Testis (tissue), 3 donors: ENCODE measurements around the gene HSPA1L. TPM values are rescaled to one million over a fixed set of nuclear protein-coding genes. Genes with fewer than 3 reads are reported as not detected.
"Not testable (repeated sequence)": the region's sequence is repeated elsewhere in the genome, so short reads cannot be mapped to it uniquely, and the experiment has no call there.

Experiments used
- DNase-seq: peaks from one replicate; pipeline ENCODE4 v3.0.0-alpha.2; 2019
- H3K27ac ChIP-seq, 2 donors: fragments of 200-600 bp; sonication (generic); one replicate each; pipeline ENCODE4 v1.5.1; 2019
- H3K27me3 ChIP-seq: fragments of 200-600 bp; sonication (generic); one replicate; pipeline ENCODE4 v1.5.1; 2019
- H3K36me3 ChIP-seq: fragments of 200-600 bp; sonication (generic); one replicate; pipeline ENCODE4 v1.5.1; 2017; ENCODE audit warnings: low read depth; ENCODE audit errors: missing control alignments
- H3K4me1 ChIP-seq: fragments of 200-600 bp; sonication (generic); one replicate; pipeline ENCODE4 v1.5.1; 2019
- H3K4me3 ChIP-seq, 2 donors: fragments of 200-600 bp; sonication (generic); one replicate each; pipeline ENCODE4 v1.5.1; 2017 to 2019
- H3K9me3 ChIP-seq: fragments of 200-600 bp; sonication (generic); one replicate; pipeline ENCODE4 v1.5.1; 2017
- CTCF ChIP-seq, 3 experiments: fragments of 450-650 bp in 2 of 3; fragments of 200-600 bp in 1 of 3; sonication (generic) in 1 of 3; IDR thresholded peaks; one replicate each; pipeline ENCODE4 v1.5.1; 2016 to 2019; ENCODE audit warnings: antibody characterized with exemption in 3 of 3, mild to moderate bottlenecking in 2 of 3, moderate library complexity in 1 of 3
- POLR2A ChIP-seq: fragments of 450-650 bp; IDR thresholded peaks from one replicate; pipeline ENCODE4 v1.6.1; 2017; ENCODE audit warnings: antibody characterized with exemption, mild to moderate bottlenecking, moderate library complexity
- WGBS, 2 donors: methylation state at CpG; one replicate each; pipeline ENCODE4 v1.1.5; 2018; 5-methylcytosine and 5-hydroxymethylcytosine counted together
- intact Hi-C: fragments of 100-400 bp; cut with DNase I; formaldehyde crosslinking; loops from one replicate; pipeline ENCODE4 v1.15.1; 2023; ENCODE audit warnings: low total_unique reads
- polyA plus RNA-seq: library from polyadenylated mRNA; stranded (reverse); fragments of 350-450 nt; fragmentation: Illumina TruSeq; extraction: RNeasy Lipid Tissue Mini Kit (QIAGEN cat#74804); gene quantifications from one replicate; pipeline ENCODE4 v1.2.3, GENCODE V29; 2014; ENCODE audit warnings: low read depth, low replicate concordance; ENCODE audit not compliant: insufficient read depth
- total RNA-seq, 2 donors: library from RNA; depleted of rRNA; stranded (reverse); fragments of >200 nt; gene quantifications; one replicate each; pipeline ENCODE4 v1.2.3, GENCODE V29; 2016

The HSPA1L gene
- total and polyA plus RNA-seq, 3 donors from 2014 or later: 30.3 to 103 (median 87.9) TPM

- WGBS, 2 donors: 64 to 82% methylated on average over 2 of the region's 2 CpGs
- no peaks in the 10 kb centered on the region for H3K9me3 ChIP-seq
- no peak for TF ChIP-seq POLR2A
- TF ChIP-seq CTCF (IDR thresholded peaks at IDR 0.05): no peak
- peaks cover 13% of the 10 kb centered on the region for H3K4me1 ChIP-seq
- no peak overlapping the region for H3K27ac ChIP-seq
- intact Hi-C loops: no loop called here
- no peak for DNase-seq
- no peak overlapping the region for H3K4me3 ChIP-seq
- H3K27me3 ChIP-seq: no peaks in the 10 kb centered on the region
- no peaks in the 10 kb centered on the region for H3K36me3 ChIP-seq
Observed at GRCh38 chr6:31796993-31797385, 18.1 kb downstream of the HSPA1L start.

DNA sequence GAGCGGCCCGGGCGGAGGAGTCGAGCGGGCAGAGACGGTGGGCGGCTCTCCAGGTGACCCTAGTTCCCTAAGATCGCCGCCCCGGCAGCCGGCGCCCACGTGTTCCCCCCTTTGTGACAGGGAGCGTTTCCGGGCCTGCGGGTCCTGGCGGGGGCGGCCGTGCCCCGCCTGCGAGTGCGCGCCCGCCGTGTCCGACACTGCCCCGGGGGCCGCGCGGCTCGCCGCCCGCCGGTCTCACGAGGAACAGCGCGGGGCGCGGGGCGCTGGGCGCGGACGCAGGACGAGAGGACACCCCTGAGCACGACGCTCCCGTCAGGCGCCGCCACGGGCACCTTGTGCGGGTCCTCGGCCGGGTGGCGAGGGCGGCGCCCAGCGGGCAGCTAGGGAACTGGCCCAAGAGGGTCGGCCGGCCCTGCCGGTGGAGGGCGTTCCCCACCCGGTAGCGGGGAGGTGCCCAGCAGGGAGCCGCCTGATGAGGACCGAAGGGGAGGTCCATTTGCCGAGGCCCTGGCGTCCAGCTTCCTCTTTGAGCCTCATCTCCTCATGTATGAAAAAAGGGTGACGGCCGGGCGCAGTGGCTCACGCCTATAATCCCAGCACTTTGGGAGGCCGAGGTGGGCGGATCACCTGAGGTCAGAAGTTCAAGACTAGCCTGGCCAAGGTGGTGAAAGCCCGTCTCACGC is 19.3 kb downstream of the HSPA1L start, which contains the start of gene VARS1:
VARS1 (minus strand) TSS at position 137 of the 683 bp plus-strand sequence. CDS start 535 bp downstream, outside the sequence.
- Histone ChIP-seq H3K9me3 (no peaks in the 10 kb centered on the region), H3K4me1 (peaks cover 13% of the 10 kb centered on the region), H3K36me3 (no peaks in the 10 kb centered on the region), H3K4me3 (peak within 1 kb of the TSS; percentile 91 to 98), H3K27me3 (no peaks in the 10 kb centered on the region), H3K27ac (peak within 1 kb of the TSS; percentile 71 to 97)
- peak; percentile 88 for DNase-seq
- 0 to 20% methylated on average over 1 to 51 of the region's 75 CpGs for whole genome bisulfite sequencing, 2 donors
- intact Hi-C loops: no loop called here
- TF ChIP-seq POLR2A: no peak
- TF ChIP-seq CTCF (IDR thresholded peaks at IDR 0.05): peak; percentile 76 to 95 (median 91)

DNA sequence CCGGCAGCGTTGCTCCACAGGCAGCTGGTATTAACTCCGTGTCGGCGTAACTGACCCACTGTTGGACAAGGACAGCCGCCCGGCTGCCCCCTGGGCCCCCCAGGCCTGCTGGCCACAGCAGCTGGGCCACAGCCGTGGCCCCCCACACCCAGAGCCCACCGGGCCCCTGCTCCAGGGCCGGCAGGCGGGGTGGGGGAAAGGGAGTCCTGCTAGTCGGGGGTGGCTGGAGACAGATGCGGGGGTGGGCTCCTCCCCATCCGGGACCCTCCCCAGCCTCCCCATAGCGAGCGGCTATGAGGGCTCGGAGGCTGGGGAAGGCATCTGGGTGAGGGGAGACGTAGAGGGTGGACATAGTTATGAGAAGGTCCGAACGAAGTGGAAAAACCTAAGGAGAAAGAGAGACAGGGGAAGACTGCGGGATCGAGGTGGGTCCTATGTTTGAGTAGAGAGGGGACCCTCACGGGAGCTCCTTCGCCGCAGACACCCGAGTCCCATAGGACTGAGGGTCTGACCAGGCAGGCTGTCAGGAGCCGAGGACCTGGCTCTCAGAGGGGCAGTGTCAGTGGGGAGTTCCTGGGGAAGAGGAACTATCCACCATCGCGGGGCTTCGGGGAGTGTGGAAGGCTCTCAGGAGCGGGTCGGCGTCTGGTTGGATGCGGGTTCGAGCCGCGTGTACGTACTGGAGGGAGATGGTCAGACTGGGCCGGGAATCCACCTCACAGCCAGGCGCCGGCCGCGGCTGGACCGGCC is 20.0 kb downstream of the HSPA1L start:
- WGBS, 2 donors: 0 to 1% methylated on average over 38 to 44 of the region's 44 CpGs
- Histone ChIP-seq H3K9me3 (no peaks in the 10 kb centered on the region), H3K27ac (peak overlapping the region; percentile 71 to 97), H3K4me3 (peak overlapping the region; percentile 91 to 98), H3K4me1 (peaks cover 13% of the 10 kb centered on the region), H3K27me3 (no peaks in the 10 kb centered on the region), H3K36me3 (no peaks in the 10 kb centered on the region)
- no peak for DNase-seq
- TF ChIP-seq POLR2A (no peak), CTCF (IDR thresholded peaks at IDR 0.05) (no peak)
- intact Hi-C loops: no loop called here

DNA sequence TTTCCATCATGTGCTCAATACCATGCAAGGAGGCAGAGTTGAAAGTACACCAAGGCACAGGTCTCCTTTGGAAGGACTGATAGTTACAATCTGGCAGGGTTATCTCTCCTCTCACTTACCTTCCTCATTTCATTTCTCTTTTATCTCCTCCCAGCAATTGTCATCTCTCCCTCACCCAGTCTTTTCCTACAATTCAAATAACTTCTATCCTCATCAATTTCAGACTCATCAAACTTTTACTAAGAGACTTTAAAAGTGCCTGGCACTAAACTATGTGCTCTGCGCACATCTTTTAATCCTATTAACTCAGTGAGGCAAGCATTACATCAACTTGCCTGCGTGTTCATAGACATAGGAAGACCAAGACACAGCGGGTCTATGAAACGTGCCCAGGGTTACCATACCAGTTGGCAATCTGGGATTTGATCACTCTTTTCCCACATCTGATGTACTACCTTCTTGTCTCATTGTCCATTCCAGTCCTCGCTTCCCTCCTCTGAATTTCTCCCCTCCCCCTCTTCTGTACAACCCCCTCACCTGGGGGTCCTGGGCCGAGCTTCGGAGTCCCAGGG is 20.7 kb downstream of the HSPA1L start:
- no peak for DNase-seq
- Histone ChIP-seq H3K36me3 (no peaks in the 10 kb centered on the region), H3K27me3 (no peaks in the 10 kb centered on the region), H3K9me3 (no peaks in the 10 kb centered on the region), H3K4me3 (peak overlapping the region; percentile 91 to 98), H3K27ac (peak overlapping the region; percentile 71 to 97), H3K4me1 (peaks cover 13% of the 10 kb centered on the region)
- 11 to 14% methylated on average over 7 of the region's 7 CpGs for WGBS, 2 donors
- TF ChIP-seq POLR2A (no peak), CTCF (IDR thresholded peaks at IDR 0.05) (no peak)
- intact Hi-C loops: no loop called here

- intact Hi-C loops, H3K36me3 ChIP-seq, H3K4me3 ChIP-seq, H3K9me3 ChIP-seq, DNase-seq, H3K27me3 ChIP-seq, H3K27ac ChIP-seq: not testable (repeated sequence)
- H3K4me1 ChIP-seq: peaks cover 13% of the 10 kb centered on the region
- WGBS, 2 donors: 85 to 95% methylated on average over 6 of the region's 6 CpGs
Observed at GRCh38 chr6:31793927-31794245, 21.2 kb downstream of the HSPA1L start.
